ENCODE measurements around the gene IFT81. TPM values are rescaled to one million over a fixed set of nuclear protein-coding genes. Genes with fewer than 3 reads are reported as not detected.

IFT81 gene
- polyA plus RNA-seq, 12 donors: 12.4 to 33.8 (median 21.1) TPM; not detected in 1

Other genes with a start within 250 kb of the IFT81 start
- gene GLTP, start 243.8 kb upstream of the IFT81 start, polyA plus RNA-seq (ENCODE audit: insufficient read length in 12 of 12): 10 to 100 TPM in 11 of 12 donors, not detected in 1; 21.7 to 91.1 (median 23.4) TPM
- gene TCHP, start 224.1 kb upstream of the IFT81 start, polyA plus RNA-seq (ENCODE audit: insufficient read length in 12 of 12): 10 to 100 TPM in 11 of 12 donors, not detected in 1; 11.5 to 39.5 (median 20.3) TPM
- gene GIT2, start 128.0 kb upstream of the IFT81 start, polyA plus RNA-seq (ENCODE audit: insufficient read length in 12 of 12): 10 to 100 TPM in 11 of 12 donors, not detected in 1; 17.2 to 74.5 (median 55.2) TPM
- gene ANKRD13A, start 124.9 kb upstream of the IFT81 start, polyA plus RNA-seq (ENCODE audit: insufficient read length in 12 of 12): 10 to 100 TPM in 11 of 12 donors, not detected in 1; 37.2 to 70.0 (median 48.2) TPM
- gene C12orf76, start 75.8 kb upstream of the IFT81 start, polyA plus RNA-seq (ENCODE audit: insufficient read length in 12 of 12): 10 to 100 TPM in 11 of 12 donors, not detected in 1; 20.1 to 48.7 (median 30.3) TPM
- 100 to 1,000 TPM in 11 of 12 donors, not detected in 1; 253 to 764 (median 599) TPM for gene ATP2A2, start 156.9 kb downstream of the IFT81 start, polyA plus RNA-seq (ENCODE audit: insufficient read length in 12 of 12)